Measurements from ENCODE around the gene CR1.
"Not testable (repeated sequence)": the region's sequence is repeated elsewhere in the genome, so short reads cannot be mapped to it uniquely, and the experiment has no call there.

Gene CR1

DNA sequence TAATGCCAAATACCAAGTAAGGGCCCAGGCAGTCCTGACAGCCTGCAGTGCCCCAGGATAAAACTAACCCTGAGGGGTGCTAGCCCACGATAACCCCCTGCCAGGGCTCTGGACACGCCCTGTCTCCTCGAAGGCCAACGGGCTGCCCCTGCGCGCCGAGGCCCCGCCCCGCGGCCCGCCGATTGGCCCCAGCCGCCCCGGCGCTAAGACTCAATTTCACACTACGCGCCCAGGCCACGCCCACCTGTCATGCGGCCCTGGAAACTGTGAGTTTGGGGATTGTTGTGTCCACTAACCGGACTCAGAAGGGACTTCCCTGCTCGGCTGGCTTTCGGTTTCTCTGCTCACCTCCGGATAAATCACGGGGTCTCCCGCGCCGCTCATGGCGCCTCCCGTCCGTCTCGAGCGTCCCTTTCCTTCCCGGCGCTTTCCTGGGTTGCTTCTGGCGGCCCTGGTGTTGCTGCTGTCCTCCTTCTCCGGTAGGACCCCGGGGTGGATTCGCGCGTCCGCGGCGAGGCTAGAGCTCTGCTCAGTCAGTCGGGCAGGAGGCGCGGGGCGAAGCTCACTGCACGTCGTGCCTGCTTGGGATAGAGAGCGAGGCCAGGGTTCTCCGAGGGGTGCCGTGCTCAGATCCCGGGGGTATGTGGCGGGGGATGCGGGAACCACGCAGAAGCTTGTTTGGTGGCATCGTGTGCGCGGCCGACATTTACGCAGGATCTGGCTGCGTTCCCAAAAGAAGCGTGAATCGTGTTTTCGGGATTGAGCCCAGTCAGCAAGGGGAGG, 149.1 kb downstream of the CR1 start, which contains the start of gene CR1L:
TSS of gene CR1L (plus strand) at position 282 of the 783 bp plus-strand sequence. CDS start at position 383, 101 bp downstream.
- peak; percentile 33 for DNase-seq (ENCODE audit: low read depth)

DNA sequence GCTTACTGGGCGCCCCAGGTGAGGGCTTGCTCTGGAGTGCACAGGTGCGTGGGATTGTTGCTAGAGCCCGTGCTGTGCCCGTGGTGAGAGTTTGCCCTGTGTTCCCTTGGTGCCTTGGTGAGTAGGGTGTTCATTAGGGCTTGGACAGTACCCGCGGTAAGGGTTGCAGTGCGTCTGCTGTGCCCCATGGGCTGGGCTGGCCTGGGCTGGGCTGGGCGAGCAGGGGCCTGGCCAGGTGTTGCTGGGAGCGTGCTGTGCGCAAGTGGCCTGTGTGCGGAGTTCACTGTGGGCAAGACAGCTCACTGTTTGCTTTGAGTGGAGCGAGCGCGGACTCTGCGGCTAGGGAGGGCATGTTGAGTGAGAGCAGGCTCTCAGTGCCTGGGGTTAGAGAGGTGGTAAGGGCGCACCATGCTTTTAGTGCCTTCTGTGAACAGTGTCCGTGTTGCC, 149.7 kb downstream of the CR1 start:
- no peak for DNase-seq (ENCODE audit: low read depth)

GRCh38 chr1:207646171-207646570, 150.2 kb downstream of the CR1 start:
- no peak for DNase-seq (ENCODE audit: low read depth)

- no peak for DNase-seq (ENCODE audit: low read depth)
Observed at GRCh38 chr1:207646944-207647579, 151.1 kb downstream of the CR1 start.

- DNase-seq (ENCODE audit: low read depth) = no peak
Observed at GRCh38 chr1:207647671-207648333, 151.8 kb downstream of the CR1 start.

- DNase-seq (ENCODE audit: low read depth) = no peak
Observed at GRCh38 chr1:207648334-207649209, 152.6 kb downstream of the CR1 start.

- no peak for DNase-seq (ENCODE audit: low read depth)
Observed at GRCh38 chr1:207649210-207649753, 153.3 kb downstream of the CR1 start.

DNA sequence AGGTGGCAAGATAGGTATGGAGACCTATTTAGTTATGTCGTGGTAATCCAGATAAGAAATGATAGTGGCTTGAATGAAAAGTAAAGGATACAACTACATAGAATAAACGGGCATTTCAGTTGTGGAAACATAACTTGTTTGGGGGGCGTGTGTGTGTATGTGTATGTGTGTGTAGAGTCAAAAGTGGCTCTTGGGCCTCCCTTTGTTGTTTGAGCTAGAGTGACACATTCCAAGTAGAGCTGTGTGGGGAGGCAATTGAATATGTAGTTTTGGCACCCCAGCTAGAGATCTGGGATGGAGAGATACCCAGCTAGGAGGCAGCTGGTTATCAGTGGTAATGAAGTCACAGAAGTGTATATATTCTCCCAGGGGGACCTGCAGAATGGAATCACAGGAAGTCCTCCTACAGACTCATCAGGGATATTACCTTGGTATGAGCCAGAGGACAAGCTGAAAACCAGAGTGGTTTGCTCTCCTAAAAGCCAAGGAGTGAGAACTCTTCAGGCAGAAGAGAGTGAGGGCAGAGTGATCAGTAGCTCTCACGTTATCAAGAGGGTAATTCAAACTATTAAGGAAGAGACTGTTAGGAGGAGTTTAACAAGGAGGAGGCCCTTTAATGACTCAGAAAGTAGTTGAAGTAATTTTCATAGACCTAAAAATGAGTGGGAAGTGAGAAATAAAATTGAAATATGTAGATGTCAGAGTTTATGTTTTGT, 154.1 kb downstream of the CR1 start:
- no peak for DNase-seq (ENCODE audit: low read depth)

- DNase-seq (ENCODE audit: low read depth) = no peak
Observed at GRCh38 chr1:207651583-207651982, 155.6 kb downstream of the CR1 start.

DNA sequence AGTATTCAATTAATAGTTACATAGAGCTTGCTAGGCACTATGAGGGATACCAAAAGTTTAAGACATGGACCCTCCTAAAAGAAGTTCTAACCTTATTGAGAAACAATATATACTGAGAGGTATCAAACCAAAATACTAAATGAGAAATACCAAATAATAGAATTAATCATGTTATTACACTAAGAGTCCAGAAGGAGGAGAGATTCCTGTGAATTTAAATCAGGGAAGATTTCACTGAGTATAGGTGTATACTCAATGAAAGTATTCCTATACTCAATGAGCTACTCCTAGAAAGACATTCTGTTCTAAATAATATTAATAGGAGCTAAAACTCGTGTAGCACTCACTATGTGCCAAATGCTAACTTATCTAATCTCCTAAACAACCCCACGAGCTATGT, 158.4 kb downstream of the CR1 start:
- no peak for DNase-seq (ENCODE audit: low read depth)

GRCh38 chr1:207658408-207658807, 162.5 kb downstream of the CR1 start:
- DNase-seq (ENCODE audit: low read depth) = no peak

DNA sequence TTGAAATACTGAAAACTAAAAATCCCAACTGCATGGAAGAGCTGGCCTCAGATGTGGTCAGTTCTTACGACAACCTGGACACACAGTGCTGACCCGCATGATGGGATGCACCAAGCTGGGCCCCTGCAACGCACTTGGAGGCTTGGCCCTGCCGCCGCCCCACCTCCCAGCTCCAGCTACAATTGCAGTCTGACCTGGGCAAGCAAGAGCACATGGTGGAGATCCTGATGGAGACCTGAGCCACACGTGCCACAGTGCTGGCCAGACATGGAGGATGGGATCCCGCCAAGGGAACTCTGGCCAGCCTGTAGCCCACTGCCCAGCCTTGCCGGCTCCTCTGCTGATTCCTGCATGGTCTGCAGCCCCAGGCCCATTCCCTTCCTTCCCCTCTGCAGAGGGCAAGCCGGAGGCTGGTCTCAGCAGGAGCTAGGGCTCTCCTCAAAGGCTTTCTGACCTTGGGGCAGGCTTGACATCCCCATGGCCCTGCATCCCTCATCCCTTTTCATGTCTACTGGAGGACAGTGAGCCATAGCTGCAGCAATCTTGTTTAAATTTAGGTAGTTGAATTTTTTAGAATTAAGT, 163.0 kb downstream of the CR1 start:
- DNase-seq (ENCODE audit: low read depth) = no peak

GRCh38 chr1:207659545-207660153, 163.7 kb downstream of the CR1 start:
- DNase-seq (ENCODE audit: low read depth) = no peak

- not testable (repeated sequence) for DNase-seq (ENCODE audit: low read depth)
Observed at GRCh38 chr1:207661420-207661819, 165.5 kb downstream of the CR1 start.

DNA sequence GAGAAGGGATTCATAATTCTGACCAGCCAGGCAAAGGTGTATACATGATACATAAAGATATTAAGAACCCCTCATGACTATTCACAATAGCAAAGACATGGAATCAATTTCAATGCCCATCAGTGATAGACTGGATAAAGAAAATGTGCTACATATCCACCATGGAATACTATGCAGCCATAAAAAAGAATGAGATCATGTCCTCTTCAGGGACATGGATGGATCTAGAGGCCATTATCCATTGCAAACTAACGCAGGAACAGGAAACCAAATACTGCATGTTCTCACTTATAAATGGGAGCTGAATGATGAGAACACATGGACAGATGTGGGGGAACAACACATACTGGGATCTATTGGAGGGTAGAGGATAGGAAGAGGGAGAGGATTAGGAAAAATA, 170.4 kb downstream of the CR1 start:
- DNase-seq (ENCODE audit: low read depth) = no peak

DNA sequence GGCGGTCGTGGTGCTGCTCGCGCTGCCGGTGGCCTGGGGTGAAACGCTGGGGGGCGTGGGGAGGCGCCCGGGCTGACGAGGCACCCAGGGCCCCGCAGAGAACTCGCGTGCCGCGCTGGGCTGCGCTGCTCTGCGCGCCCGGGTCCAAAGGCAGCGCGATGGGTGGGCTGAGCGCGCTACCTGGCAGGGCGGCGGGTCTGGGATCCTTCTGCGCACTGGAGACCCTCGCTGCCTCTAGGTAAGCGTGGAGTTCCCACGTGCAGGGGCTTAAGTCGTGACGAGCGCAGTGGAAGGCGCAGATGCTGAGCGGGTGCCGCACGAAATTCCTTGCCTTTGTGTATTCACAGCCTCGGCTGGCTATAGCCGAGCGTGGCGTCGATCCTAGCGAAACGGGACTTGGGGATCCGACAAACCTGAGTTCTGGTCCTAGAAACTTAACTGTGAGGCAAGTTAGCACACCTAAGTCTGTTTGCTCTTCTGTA, 173.6 kb downstream of the CR1 start:
- no peak for DNase-seq (ENCODE audit: low read depth)

DNA sequence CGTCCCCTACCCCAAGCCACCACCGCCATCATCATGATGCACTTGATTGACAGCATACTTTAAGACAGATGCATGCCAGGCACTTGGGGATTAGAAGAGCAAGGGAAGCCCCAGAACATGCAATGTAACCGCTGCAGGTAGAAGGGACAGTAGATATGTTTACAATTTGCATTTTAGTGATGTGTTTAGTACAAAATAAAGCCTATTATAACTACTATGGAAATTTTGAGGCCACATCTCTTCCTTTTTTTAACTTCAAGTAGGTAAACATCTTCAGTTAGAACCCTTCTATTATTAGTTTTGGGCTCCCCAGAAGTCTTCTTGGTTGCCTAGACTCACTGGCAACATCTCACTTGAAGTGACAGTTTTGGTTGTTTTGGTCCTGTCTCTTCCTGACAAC, 174.2 kb downstream of the CR1 start:
- DNase-seq (ENCODE audit: low read depth) = no peak

DNA sequence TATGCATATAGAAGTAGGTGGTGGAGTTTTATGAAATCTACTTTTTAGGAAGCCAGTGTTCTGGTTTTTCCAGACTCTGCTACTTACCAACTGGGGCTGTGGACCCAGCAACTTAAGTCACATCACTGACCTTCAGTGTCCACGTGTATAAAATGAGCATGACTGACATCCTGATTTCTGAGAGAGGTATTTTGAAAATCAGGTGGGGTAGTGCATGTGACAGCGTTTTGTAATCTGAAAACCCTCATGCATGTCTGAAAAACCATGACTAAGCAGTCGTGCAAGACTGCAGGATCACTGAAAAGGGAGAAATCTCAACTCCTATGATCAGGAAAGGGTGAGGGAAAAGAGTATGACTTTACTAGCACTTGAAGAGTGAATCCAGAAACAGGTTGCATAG, 175.0 kb downstream of the CR1 start:
- DNase-seq (ENCODE audit: low read depth) = no peak

DNA sequence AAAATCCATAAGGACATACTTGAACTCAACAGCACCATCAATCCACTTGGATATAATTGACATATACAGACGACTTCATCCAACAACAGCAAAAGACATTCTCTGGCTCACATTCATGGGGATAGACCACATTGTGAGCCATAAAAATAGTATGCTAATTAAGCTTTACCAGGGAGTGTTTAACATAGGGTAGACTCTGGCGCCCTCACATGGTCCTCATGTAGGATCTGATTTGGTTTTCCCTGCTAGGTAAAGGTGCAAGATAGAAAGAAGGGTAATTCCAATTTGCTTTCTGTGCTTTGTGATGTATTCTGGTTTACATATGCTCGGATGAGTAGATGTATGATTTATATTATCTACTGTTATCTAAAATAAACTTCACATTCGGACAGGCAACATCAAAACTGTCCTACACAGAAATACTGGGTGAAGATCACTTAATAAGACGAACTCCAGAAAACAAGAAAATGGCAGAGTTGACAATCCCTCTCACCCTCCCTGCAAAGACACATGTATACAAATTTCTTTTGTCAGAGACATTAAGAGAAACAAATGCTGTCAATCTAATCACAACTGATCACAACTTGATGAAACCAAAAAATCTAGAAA, 176.7 kb downstream of the CR1 start:
- DNase-seq (ENCODE audit: low read depth) = peak; percentile 3

DNA sequence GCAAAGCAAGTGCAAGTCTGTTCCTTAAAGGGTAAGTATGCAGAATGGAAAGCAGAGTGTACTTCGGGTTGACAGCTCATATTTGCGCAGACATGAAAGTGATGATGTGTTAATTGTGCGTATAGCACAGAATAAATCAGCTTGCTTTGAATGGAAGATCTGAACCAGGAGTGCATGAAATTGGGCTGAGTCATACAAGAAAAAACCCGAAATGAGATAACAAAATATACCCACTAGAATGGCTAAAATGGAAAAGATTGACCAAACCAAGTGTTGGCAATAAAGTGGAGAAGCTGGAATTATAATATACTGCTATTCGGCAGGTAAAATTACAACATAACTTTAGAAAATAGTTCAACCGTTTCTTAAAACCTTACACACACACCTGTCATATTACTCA, 177.4 kb downstream of the CR1 start:
- no peak for DNase-seq (ENCODE audit: low read depth)

Measured in stromal cell of bone marrow (primary cell).